Measurements from ENCODE around the gene ACKR4. TPM values are rescaled to one million over a fixed set of nuclear protein-coding genes. Genes with fewer than 3 reads are reported as not detected.

ACKR4 gene
- total RNA-seq, 1 experiment from 2014 or later = not detected

- H3K4me2 ChIP-seq (ENCODE audit: low read length) = no peak overlapping the region
- no peak overlapping the region for H3K27ac ChIP-seq (ENCODE audit: low read length)
- no peaks in the 10 kb centered on the region for H3K79me2 ChIP-seq (ENCODE audit: low read length)
- no peaks in the 10 kb centered on the region for H3K4me1 ChIP-seq (ENCODE audit: insufficient read depth, low read length)
- no peak for TF ChIP-seq CTCF (conservative IDR thresholded peaks at IDR 0.05; ENCODE audit: low read depth, low read length)
- TF ChIP-seq EZH2 (IDR thresholded peaks at IDR 0.05; ENCODE audit: low read length, unreplicated experiment) = no peak
- no peak for TF ChIP-seq EZH2phosphoT487 (IDR thresholded peaks at IDR 0.05; ENCODE audit: borderline replicate concordance, low read length)
- H3K36me3 ChIP-seq (ENCODE audit: low read depth, low read length) = no peaks in the 10 kb centered on the region
- no peaks in the 10 kb centered on the region for H3K27me3 ChIP-seq (ENCODE audit: low read length)
- H3K4me3 ChIP-seq (ENCODE audit: low read length) = no peak overlapping the region
- BruUV-seq (replicated peaks) = no TSS peak
- no peaks in the 10 kb centered on the region for H3F3A ChIP-seq (ENCODE audit: low read length, unreplicated experiment)
- H3K9me2 ChIP-seq (replicated peaks; ENCODE audit: low read length) = no peaks in the 10 kb centered on the region
- intact Hi-C loops (cut with micrococcal nuclease) = no loop called here
- H3K9me3 ChIP-seq (ENCODE audit: low read length) = no peaks in the 10 kb centered on the region
- POLR2A ChIA-PET (ENCODE audit: unreplicated experiment) = no interaction called here
- H4K20me1 ChIP-seq (ENCODE audit: low read length) = no peaks in the 10 kb centered on the region
- H3K9ac ChIP-seq (ENCODE audit: low read length) = no peak overlapping the region
- CTCF ChIA-PET = no interaction called here
- ATAC-seq (no peak), DNase-seq (no peak)
- H2AFZ ChIP-seq (ENCODE audit: low read length) = no peak overlapping the region
Measured at GRCh38 chr3:132564070-132564465, 33.0 kb upstream of the ACKR4 start.

GRCh38 chr3:132568422-132568821 is 28.6 kb upstream of the ACKR4 start:
- no peak for ATAC-seq
- no peak overlapping the region for H2AFZ ChIP-seq (ENCODE audit: low read length)
- no peaks in the 10 kb centered on the region for H3K79me2 ChIP-seq (ENCODE audit: low read length)
- H3K4me2 ChIP-seq (ENCODE audit: low read length) = no peak overlapping the region
- H3K4me3 ChIP-seq (ENCODE audit: low read length) = no peak overlapping the region
- TF ChIP-seq EZH2 (IDR thresholded peaks at IDR 0.05; ENCODE audit: low read length, unreplicated experiment) (no peak), CTCF (conservative IDR thresholded peaks at IDR 0.05; ENCODE audit: low read depth, low read length) (no peak), EZH2phosphoT487 (IDR thresholded peaks at IDR 0.05; ENCODE audit: borderline replicate concordance, low read length) (no peak)
- H3K27ac ChIP-seq (ENCODE audit: low read length) = no peak overlapping the region
- no peaks in the 10 kb centered on the region for H3K9me2 ChIP-seq (replicated peaks; ENCODE audit: low read length)
- no peaks in the 10 kb centered on the region for H3K9me3 ChIP-seq (ENCODE audit: low read length)
- BruUV-seq (replicated peaks) = no TSS peak
- DNase-seq = no peak
- H3F3A ChIP-seq (ENCODE audit: low read length, unreplicated experiment) = no peaks in the 10 kb centered on the region
- H3K27me3 ChIP-seq (ENCODE audit: low read length) = no peaks in the 10 kb centered on the region
- intact Hi-C loops (cut with micrococcal nuclease) = no loop called here
- no peaks in the 10 kb centered on the region for H3K4me1 ChIP-seq (ENCODE audit: insufficient read depth, low read length)
- H3K36me3 ChIP-seq (ENCODE audit: low read depth, low read length) = no peaks in the 10 kb centered on the region
- no peak overlapping the region for H3K9ac ChIP-seq (ENCODE audit: low read length)
- CTCF ChIA-PET = no interaction called here
- no peaks in the 10 kb centered on the region for H4K20me1 ChIP-seq (ENCODE audit: low read length)
- POLR2A ChIA-PET (ENCODE audit: unreplicated experiment) = no interaction called here

- ChIA-PET CTCF (no interaction called here), POLR2A (ENCODE audit: unreplicated experiment) (no interaction called here)
- Histone ChIP-seq H3K4me3 (ENCODE audit: low read length) (no peak overlapping the region), H3K9me2 (replicated peaks; ENCODE audit: low read length) (no peaks in the 10 kb centered on the region), H3K4me1 (ENCODE audit: insufficient read depth, low read length) (no peaks in the 10 kb centered on the region), H4K20me1 (ENCODE audit: low read length) (no peaks in the 10 kb centered on the region), H3K36me3 (ENCODE audit: low read depth, low read length) (no peaks in the 10 kb centered on the region), H3K9me3 (ENCODE audit: low read length) (no peaks in the 10 kb centered on the region), H3K27me3 (ENCODE audit: low read length) (no peaks in the 10 kb centered on the region), H3K9ac (ENCODE audit: low read length) (no peak overlapping the region), H3K4me2 (ENCODE audit: low read length) (no peak overlapping the region), H2AFZ (ENCODE audit: low read length) (no peak overlapping the region), H3K79me2 (ENCODE audit: low read length) (no peaks in the 10 kb centered on the region), H3F3A (ENCODE audit: low read length, unreplicated experiment) (no peaks in the 10 kb centered on the region), H3K27ac (ENCODE audit: low read length) (no peak overlapping the region)
- no peak for TF ChIP-seq CTCF (conservative IDR thresholded peaks at IDR 0.05; ENCODE audit: low read depth, low read length)
- ATAC-seq (no peak), DNase-seq (no peak)
- intact Hi-C loops (cut with micrococcal nuclease) = no loop called here
- no TSS peak for BruUV-seq (replicated peaks)
Measured at GRCh38 chr3:132569153-132569552, 27.9 kb upstream of the ACKR4 start.
